HG03575 (cell line): ENCODE data around the gene RNF167.
A peak's percentile ranks its signal among the peaks of the same experiment; 100 is the strongest.

Experiments used
- ATAC-seq: cut with Tn5 transposase; IDR thresholded peaks from one replicate; pipeline ENCODE4 v1.9.1; 2021; ENCODE audit not compliant: unreplicated experiment, insufficient number of reproducible peaks, low FRiP score; ENCODE audit errors: extremely low read depth

RNF167 gene

DNA sequence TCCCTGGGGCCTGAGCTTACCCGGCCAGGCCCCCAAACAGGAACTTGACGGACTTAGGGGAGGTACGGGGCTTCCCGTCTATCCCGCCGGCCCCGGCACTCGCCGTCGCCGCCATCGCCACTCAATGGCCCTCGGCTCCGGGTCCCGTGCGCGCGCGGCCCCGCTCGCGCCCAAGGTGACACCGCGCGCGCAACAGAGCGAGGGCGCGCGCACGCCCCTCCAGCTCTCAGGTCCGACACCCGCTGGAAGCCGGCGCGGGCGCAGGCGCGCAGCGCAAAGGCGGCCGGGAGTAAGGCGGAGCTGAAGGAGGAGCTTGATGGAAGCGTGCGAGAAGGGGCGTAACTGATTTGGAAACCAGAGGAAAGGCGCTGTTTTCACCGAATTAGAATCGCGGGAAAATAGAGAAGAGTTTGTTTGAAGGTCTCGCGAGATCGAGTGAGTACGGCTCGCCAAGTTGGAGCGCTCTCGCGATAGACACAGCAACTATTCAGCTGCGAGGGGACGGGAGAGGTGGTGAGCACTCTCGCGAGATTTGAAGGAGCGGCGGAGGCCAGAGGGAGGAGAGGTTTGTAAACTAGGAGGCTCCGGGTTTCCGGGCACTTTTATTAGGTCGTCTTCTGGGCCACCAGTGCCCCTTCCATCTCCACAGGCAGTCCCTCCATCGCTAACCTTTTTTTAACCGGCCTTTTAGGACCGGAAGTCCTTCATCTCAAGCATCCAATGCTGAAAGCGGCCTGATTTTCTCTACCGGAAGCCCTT, at the start of gene RNF167, which contains the start of gene SLC25A11:
RNF167 (plus strand) TSS at position 473 of the 759 bp plus-strand sequence. CDS start 642 bp downstream, outside the sequence.
SLC25A11 (minus strand) TSS at position 251 of the 759 bp plus-strand sequence; CDS start at position 115, 136 bp downstream.
- peak; percentile 53 for ATAC-seq

DNA sequence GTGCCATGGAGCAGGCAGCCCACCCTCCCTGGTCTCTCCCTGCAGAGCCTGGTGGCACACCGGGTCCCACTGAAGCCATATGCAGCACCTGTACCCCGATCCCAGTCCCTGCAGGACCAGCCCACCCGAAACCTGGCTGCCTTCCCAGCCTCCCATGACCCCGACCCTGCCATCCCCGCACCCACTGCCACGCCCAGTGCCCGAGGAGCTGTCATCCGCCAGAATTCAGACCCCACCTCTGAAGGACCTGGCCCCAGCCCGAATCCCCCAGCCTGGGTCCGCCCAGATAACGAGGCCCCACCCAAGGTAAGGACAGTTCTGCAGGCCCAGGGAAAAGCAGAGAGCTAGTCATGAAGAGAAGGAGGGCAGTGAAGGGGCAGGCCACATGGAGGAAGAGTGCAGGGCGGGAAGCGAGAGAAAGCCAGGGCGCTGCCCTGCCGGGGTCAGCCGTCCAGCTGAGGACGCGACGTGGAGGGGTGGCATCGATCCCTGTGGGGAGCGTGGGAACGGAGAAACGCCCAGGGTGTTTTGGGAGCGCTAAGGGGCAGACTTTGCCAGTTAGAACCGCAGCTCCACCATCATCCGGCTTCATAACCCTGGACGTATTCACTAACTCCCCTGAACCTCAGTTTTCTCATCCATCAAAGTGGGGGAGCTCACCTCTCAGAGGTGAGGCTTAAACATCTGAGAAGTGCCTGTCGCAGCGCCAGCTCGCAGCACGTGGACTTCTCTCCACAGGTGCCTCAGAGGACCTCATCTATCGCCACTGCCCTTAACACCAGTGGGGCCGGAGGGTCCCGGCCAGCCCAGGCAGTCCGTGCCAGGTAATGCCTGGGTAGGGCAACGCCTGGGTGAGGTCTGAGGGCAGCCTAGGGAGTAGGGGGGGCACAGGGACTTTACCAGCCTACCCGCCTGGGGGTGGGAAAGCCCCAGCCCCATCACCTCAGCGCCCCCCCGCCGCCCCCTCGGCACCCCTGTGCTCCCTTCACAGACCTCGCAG, 48.4 kb upstream of the RNF167 start:
- no peak for ATAC-seq

GRCh38 chr17:4892499-4893221, 47.4 kb upstream of the RNF167 start:
- ATAC-seq, result no peak

- no peak for ATAC-seq
Measured at GRCh38 chr17:4893272-4893671, 46.8 kb upstream of the RNF167 start.

DNA sequence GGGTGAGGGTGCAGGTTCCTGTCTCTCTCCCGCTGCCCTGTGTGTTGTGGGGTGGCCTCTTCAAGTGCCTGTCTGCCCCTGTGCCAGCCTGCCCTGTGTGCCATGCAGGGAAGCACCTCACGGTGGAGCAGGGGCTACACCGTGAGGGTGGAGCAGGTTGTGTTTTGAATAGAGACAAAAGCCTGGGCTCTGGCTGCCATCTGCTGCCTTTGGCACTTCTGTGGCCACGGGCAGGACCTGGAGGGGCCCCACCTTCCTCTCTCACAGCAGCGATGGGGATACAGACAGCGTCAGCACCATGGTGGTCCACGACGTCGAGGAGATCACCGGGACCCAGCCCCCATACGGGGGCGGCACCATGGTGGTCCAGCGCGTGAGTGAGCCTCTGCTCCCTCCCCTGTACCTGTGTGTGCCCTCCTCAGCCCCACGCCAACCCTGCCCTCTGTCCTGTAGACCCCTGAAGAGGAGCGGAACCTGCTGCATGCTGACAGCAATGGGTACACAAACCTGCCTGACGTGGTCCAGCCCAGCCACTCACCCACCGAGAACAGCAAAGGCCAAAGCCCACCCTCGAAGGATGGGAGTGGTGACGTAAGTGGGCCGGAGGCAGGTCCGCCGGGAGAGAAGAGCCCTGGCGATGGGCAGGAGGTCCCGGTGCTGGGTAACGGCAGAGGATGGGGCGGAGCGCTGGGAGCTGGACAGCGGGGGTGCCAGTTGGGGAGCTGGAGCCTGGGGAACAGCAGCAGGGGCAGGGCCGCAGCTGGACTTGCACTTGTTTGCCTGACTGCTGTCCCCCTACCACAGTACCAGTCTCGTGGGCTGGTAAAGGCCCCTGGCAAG, 46.1 kb upstream of the RNF167 start:
- no peak for ATAC-seq

DNA sequence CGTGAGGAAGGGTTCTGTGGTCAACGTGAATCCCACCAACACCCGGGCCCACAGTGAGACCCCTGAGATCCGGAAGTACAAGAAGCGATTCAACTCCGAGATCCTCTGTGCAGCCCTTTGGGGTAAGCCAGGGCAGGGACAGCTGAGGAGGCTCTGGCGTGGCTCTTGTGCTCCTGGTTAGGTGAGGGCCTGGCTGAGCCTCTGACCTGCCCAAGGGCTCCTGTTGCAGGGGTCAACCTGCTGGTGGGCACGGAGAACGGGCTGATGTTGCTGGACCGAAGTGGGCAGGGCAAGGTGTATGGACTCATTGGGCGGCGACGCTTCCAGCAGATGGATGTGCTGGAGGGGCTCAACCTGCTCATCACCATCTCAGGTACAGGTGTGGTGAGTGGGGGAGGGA, 44.9 kb upstream of the RNF167 start:
- no peak for ATAC-seq

- ATAC-seq, result no peak
Measured at GRCh38 chr17:4895657-4896331, 44.3 kb upstream of the RNF167 start.

GRCh38 chr17:4896332-4897197, 43.5 kb upstream of the RNF167 start:
- ATAC-seq, result no peak

- no peak for ATAC-seq
Measured at GRCh38 chr17:4897198-4897687, 42.8 kb upstream of the RNF167 start.

DNA sequence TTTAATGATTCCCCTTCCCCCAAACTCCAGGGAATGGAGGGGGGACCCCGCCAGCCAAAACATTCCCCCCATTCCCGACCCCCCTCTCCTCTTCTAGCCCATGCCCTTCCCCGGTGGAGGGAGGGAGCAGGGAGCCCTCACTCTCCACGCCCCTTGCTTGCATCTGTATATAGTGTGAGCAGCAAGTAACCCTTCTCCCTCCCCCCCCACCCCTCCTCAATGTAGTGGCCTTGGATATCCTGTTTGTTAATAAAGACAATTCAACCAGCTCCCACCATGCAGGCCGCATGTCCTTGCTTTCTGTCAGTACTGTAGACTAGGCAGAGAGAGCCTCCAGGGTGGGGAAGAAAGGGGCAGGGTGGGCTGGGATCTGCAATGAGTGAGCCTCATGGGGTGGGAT, 42.3 kb upstream of the RNF167 start:
- ATAC-seq, result no peak

DNA sequence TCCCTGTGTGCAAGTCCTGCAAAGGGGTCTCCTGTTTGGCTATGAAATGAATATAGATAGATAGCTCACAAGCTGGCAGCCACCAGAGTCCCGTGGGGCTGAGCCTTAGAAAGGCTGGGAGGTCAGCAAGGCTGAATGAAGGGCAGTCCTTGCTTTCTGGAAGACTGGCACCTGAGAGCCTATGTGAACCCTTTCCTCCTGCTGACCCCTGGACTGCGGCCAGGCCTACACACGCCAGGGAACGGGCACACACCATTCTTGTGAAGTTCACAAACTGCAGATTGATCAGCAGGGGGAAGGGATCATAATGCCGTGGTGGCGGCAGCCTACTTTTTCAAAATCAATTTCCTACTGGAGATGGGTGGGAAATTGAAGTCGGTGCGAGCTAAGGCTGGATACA, 41.7 kb upstream of the RNF167 start:
- no peak for ATAC-seq

DNA sequence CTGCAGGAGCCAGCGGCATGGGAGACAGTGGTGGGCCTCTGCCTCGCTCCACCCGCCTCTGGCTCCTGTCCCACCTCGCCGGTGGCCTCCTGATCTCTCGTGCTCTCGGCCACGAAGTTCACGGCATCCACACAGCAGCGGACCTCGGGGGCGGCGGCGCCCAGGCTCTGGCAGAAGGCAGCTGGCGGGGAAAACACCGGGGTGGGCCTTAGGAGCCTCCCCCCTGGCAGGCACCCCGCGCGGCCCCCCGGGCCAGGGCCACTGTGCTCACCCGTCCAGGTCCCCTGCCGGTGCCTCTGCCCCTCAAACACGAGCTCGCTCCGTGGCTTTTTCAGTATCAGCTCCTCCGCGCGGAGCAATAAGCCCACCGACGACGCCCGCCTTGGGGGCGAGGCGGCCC, 41.1 kb upstream of the RNF167 start:
- no peak for ATAC-seq

- ATAC-seq, result no peak
Measured at GRCh38 chr17:4899341-4900230, 40.5 kb upstream of the RNF167 start, which contains the start of gene C17orf107. Gene C17orf107 (plus strand): TSS chr17:4899536. CDS start chr17:4899763, 227 bp downstream.

DNA sequence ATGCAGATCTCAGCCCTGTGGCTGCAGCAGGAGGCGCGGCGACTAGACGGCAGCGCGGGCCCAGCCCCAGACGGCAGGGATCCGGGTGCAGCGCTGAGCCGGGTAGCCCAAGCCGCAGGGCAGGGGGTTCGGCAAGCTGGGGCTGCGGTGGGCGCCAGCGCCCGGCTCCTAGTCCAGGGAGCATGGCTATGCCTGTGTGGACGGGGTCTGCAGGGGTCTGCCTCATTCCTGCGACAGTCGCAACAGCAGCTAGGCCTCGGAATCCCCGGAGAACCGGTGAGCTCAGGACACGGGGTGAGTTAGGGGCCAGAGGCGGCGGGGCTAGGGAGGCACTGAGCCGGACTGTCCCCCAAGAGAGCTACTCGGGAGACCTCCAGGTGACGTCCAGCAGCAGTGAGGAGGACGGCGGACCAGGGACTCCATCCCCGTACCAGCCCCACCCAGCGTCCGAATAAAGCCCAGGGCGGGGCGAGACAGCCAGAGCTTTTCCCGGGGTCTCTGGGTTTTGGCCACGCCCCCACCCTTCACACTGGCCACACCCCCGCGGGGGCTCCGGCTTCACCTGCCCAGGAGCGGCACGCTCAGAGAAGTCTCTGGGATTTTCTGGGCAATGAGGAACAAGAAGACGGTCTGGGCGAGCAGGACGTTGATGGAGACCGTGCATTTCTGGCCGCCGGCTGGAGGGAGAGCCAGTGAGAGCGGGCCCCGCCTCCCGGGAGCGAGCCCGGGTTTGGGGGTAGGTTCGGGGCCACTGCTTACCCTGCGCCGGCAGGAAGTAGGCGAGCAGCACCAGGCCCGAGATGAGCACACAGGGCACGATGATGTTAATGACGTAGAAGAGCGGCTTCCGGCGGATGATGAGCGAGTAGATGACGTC, 39.6 kb upstream of the RNF167 start:
- ATAC-seq, result no peak

GRCh38 chr17:4901108-4901647, 38.9 kb upstream of the RNF167 start:
- no peak for ATAC-seq
